Activated naive CD4-positive, alpha-beta T cell treated with anti-CD3 and anti-CD28 coated beads for 36 hours (primary cell): ENCODE results near the gene KRTAP10-3. TPM values are rescaled to one million over a fixed set of nuclear protein-coding genes. Genes with fewer than 3 reads are reported as not detected.
A peak's percentile ranks its signal among the peaks of the same experiment; 100 is the strongest.
"Not testable (repeated sequence)": the region's sequence is repeated elsewhere in the genome, so short reads cannot be mapped to it uniquely, and the experiment has no call there.

Experiments
- CTCF ChIA-PET: fragments of 350-600 bp; sonication (Branson Sonifier 250); formaldehyde crosslinking; loops from one replicate; lab custom pipeline; 2021; ENCODE audit warnings: antibody characterized with exemption; lab: Charles Lee
- DNase-seq: peaks from one replicate; pipeline ENCODE4 v3.0.0-alpha.2; 2020
- H3K27ac Mint-ChIP-seq: one replicate; pipeline ENCODE4 v1.8.0; 2021; ENCODE audit warnings: mild to moderate bottlenecking, mixed read lengths
- H3K27me3 Mint-ChIP-seq: one replicate; pipeline ENCODE4 v1.8.0; 2021; ENCODE audit warnings: low read depth, mixed read lengths
- H3K36me3 Mint-ChIP-seq: one replicate; pipeline ENCODE4 v1.8.0; 2021; ENCODE audit warnings: low read depth, mixed read lengths
- H3K4me1 Mint-ChIP-seq: one replicate; pipeline ENCODE4 v1.8.0; 2021; ENCODE audit warnings: low read depth, mixed read lengths
- H3K4me3 Mint-ChIP-seq: one replicate; pipeline ENCODE4 v1.8.0; 2021; ENCODE audit warnings: mild to moderate bottlenecking, moderate library complexity, mixed read lengths
- H3K9me3 Mint-ChIP-seq: one replicate; pipeline ENCODE4 v1.8.0; 2021; ENCODE audit warnings: mixed read lengths
- intact Hi-C: fragments of 100-400 bp; cut with micrococcal nuclease; formaldehyde crosslinking; loops from one replicate; pipeline ENCODE4 v1.15.1; 2023
- total RNA-seq, 2 experiments: library from RNA; stranded (reverse); gene quantifications; one replicate each; pipeline ENCODE4 v1.2.3, GENCODE V29; 2021

The KRTAP10-3 gene
- not detected for total RNA-seq

- H3K9me3 Mint-ChIP-seq = peaks cover 14% of the 10 kb centered on the region
- H3K27ac Mint-ChIP-seq = no peak within 1 kb of the TSS
- CTCF ChIA-PET = no interaction called here
- no peaks in the 10 kb centered on the region for H3K4me1 Mint-ChIP-seq
- intact Hi-C loops = no loop called here
- DNase-seq = no peak
- H3K4me3 Mint-ChIP-seq = no peak within 1 kb of the TSS
- H3K36me3 Mint-ChIP-seq = no peaks in the 10 kb centered on the region
- no peaks in the 10 kb centered on the region for H3K27me3 Mint-ChIP-seq
Measured at GRCh38 chr21:44558695-44559094, at the start of gene KRTAP10-3. Gene KRTAP10-3, minus strand, starts transcription at chr21:44558795. Its CDS starts 80 bp downstream, at chr21:44558715.

GRCh38 chr21:44606495-44606894 lies 47.9 kb upstream of the KRTAP10-3 start:
- no peaks in the 10 kb centered on the region for H3K27me3 Mint-ChIP-seq
- intact Hi-C loops = no loop called here
- peaks cover 20% of the 10 kb centered on the region for H3K9me3 Mint-ChIP-seq
- CTCF ChIA-PET = no interaction called here
- no peak overlapping the region for H3K4me3 Mint-ChIP-seq
- DNase-seq = no peak
- H3K36me3 Mint-ChIP-seq = no peaks in the 10 kb centered on the region
- no peaks in the 10 kb centered on the region for H3K4me1 Mint-ChIP-seq
- no peak overlapping the region for H3K27ac Mint-ChIP-seq

- H3K27me3 Mint-ChIP-seq = no peaks in the 10 kb centered on the region
- no peak for DNase-seq
- H3K4me3 Mint-ChIP-seq = no peak overlapping the region
- peaks cover 2% of the 10 kb centered on the region for H3K9me3 Mint-ChIP-seq
- intact Hi-C loops = no loop called here
- no peaks in the 10 kb centered on the region for H3K4me1 Mint-ChIP-seq
- CTCF ChIA-PET = no interaction called here
- H3K27ac Mint-ChIP-seq = no peak overlapping the region
- H3K36me3 Mint-ChIP-seq = no peaks in the 10 kb centered on the region
Measured at GRCh38 chr21:44603911-44604310, 45.3 kb upstream of the KRTAP10-3 start.

- Mint-ChIP-seq H3K36me3 (no peaks in the 10 kb centered on the region), H3K9me3 (peaks cover 5% of the 10 kb centered on the region), H3K4me3 (no peak overlapping the region), H3K27me3 (no peaks in the 10 kb centered on the region), H3K4me1 (no peaks in the 10 kb centered on the region), H3K27ac (no peak overlapping the region)
- no peak for DNase-seq
- intact Hi-C loops = no loop called here
- CTCF ChIA-PET = no interaction called here
Measured at GRCh38 chr21:44603109-44603875, 44.7 kb upstream of the KRTAP10-3 start.

- no peak overlapping the region for H3K4me3 Mint-ChIP-seq
- H3K27me3 Mint-ChIP-seq = no peaks in the 10 kb centered on the region
- H3K4me1 Mint-ChIP-seq = no peaks in the 10 kb centered on the region
- H3K9me3 Mint-ChIP-seq = peaks cover 5% of the 10 kb centered on the region
- DNase-seq = no peak
- no peak overlapping the region for H3K27ac Mint-ChIP-seq
- CTCF ChIA-PET = interaction anchor here (1.4 kb wide), 1 partner anchor 17 kb away, joined by 3 read pairs; no protein-coding TSS in a partner anchor
- intact Hi-C loops = no loop called here
- no peaks in the 10 kb centered on the region for H3K36me3 Mint-ChIP-seq
Measured at GRCh38 chr21:44602463-44602850, 43.9 kb upstream of the KRTAP10-3 start.

GRCh38 chr21:44601596-44602462 lies 43.2 kb upstream of the KRTAP10-3 start:
- H3K9me3 Mint-ChIP-seq = peaks cover 5% of the 10 kb centered on the region
- H3K4me3 Mint-ChIP-seq = no peak overlapping the region
- H3K27me3 Mint-ChIP-seq = no peaks in the 10 kb centered on the region
- H3K36me3 Mint-ChIP-seq = no peaks in the 10 kb centered on the region
- no peak overlapping the region for H3K27ac Mint-ChIP-seq
- DNase-seq = no peak
- intact Hi-C loops = no loop called here
- no peaks in the 10 kb centered on the region for H3K4me1 Mint-ChIP-seq
- CTCF ChIA-PET = interaction anchor here (1.4 kb wide), 1 partner anchor 18 kb away, joined by 3 read pairs; no protein-coding TSS in a partner anchor

- CTCF ChIA-PET = interaction anchor here (1.4 kb wide), 1 partner anchor 19 kb away, joined by 3 read pairs; no protein-coding TSS in a partner anchor
- not testable (repeated sequence) for H3K4me3 Mint-ChIP-seq
Measured at GRCh38 chr21:44601091-44601490, 42.5 kb upstream of the KRTAP10-3 start.

GRCh38 chr21:44600118-44600978 lies 41.8 kb upstream of the KRTAP10-3 start, which contains the start of gene KRTAP10-7:
Gene KRTAP10-7, plus strand, starts transcription at chr21:44600597. Its CDS starts 25 bp downstream, at chr21:44600622.
- CTCF ChIA-PET, DNase-seq, intact Hi-C loops: not testable (repeated sequence)

More at GRCh38 chr21:44601091-44601490, 42.5 kb upstream of the KRTAP10-3 start:
- H3K27ac Mint-ChIP-seq, DNase-seq, H3K27me3 Mint-ChIP-seq, intact Hi-C loops, H3K4me1 Mint-ChIP-seq, H3K36me3 Mint-ChIP-seq, H3K9me3 Mint-ChIP-seq: not testable (repeated sequence)

GRCh38 chr21:44599264-44600029 lies 40.9 kb upstream of the KRTAP10-3 start:
- intact Hi-C loops = no loop called here
- Mint-ChIP-seq H3K4me1 (no peaks in the 10 kb centered on the region), H3K27ac (no peak overlapping the region), H3K9me3 (peaks cover 5% of the 10 kb centered on the region), H3K27me3 (no peaks in the 10 kb centered on the region), H3K4me3 (no peak overlapping the region), H3K36me3 (no peaks in the 10 kb centered on the region)
- CTCF ChIA-PET = no interaction called here
- no peak for DNase-seq

More at GRCh38 chr21:44600118-44600978, 41.8 kb upstream of the KRTAP10-3 start, which contains the start of gene KRTAP10-7:
- H3K4me3 Mint-ChIP-seq, H3K9me3 Mint-ChIP-seq, H3K4me1 Mint-ChIP-seq, H3K27me3 Mint-ChIP-seq, H3K27ac Mint-ChIP-seq, H3K36me3 Mint-ChIP-seq: not testable (repeated sequence)

GRCh38 chr21:44598061-44598460 lies 39.5 kb upstream of the KRTAP10-3 start:
- CTCF ChIA-PET = no interaction called here
- H3K9me3 Mint-ChIP-seq = peaks cover 5% of the 10 kb centered on the region
- no peak overlapping the region for H3K4me3 Mint-ChIP-seq
- H3K4me1 Mint-ChIP-seq = no peaks in the 10 kb centered on the region
- no peaks in the 10 kb centered on the region for H3K27me3 Mint-ChIP-seq
- intact Hi-C loops = no loop called here
- no peak for DNase-seq
- H3K36me3 Mint-ChIP-seq = no peaks in the 10 kb centered on the region
- peak overlapping the region; percentile 7 for H3K27ac Mint-ChIP-seq

- DNase-seq = no peak
Measured at GRCh38 chr21:44596068-44596725, 37.6 kb upstream of the KRTAP10-3 start.

More at GRCh38 chr21:44596068-44596725, 37.6 kb upstream of the KRTAP10-3 start:
- Mint-ChIP-seq H3K4me1 (no peaks in the 10 kb centered on the region), H3K4me3 (no peak overlapping the region), H3K27me3 (no peaks in the 10 kb centered on the region), H3K36me3 (no peaks in the 10 kb centered on the region), H3K9me3 (peaks cover 5% of the 10 kb centered on the region), H3K27ac (no peak overlapping the region)
- CTCF ChIA-PET = interaction anchor here (0.6 to 1.6 kb wide), 3 partner anchors 86 to 197 kb away, joined by 3 to 5 read pairs (median 3); no protein-coding TSS in a partner anchor
- intact Hi-C loops = no loop called here
